H1 (cell line): Measurements from ENCODE around the gene ENOSF1. TPM values are rescaled to one million over a fixed set of nuclear protein-coding genes. Genes with fewer than 3 reads are reported as not detected.

Experiments used
- CTCF ChIP-seq, 3 experiments: IDR thresholded peaks; 1 replicate in 2 of 3; 2 replicates in 1 of 3; pipeline versions ENCODE4 v1.5.1 to v1.6.1; 2011; ENCODE audit warnings: low read length in 3 of 3, mild to moderate bottlenecking in 3 of 3, inconsistent platforms in 2 of 3, low read depth in 1 of 3, moderate library complexity in 1 of 3; ENCODE audit not compliant: insufficient read depth in 1 of 3; ENCODE audit errors: control extremely low read depth in 1 of 3
- FOSL1 ChIP-seq: IDR thresholded peaks from 2 replicates; pipeline ENCODE4 v1.6.1; 2011; ENCODE audit warnings: mild to moderate bottlenecking, low read depth, low read length, moderate library complexity; ENCODE audit not compliant: insufficient read depth
- polyA plus RNA-seq, 7 experiments: library from polyadenylated mRNA; depleted of rRNA in 3 of 7; stranded (reverse) in 5 of 7; unstranded in 2 of 7; fragments of >200 nt in 5 of 7; fragments of 200-250 nt in 2 of 7; gene quantifications; 1 replicate in 5 of 7; 2 replicates in 1 of 7; 4 replicates in 1 of 7; pipeline versions ENCODE4 v1.2.1 to v1.2.3, GENCODE V29; 2011 to 2013; ENCODE audit warnings: missing spikeins in 2 of 7, mixed read lengths in 2 of 7
- total RNA-seq: library from RNA; stranded (reverse); fragmentation: NEBNext Ultra II Directional; extraction: Animal tissue kit (Norgen Biotek cat#: 25700); gene quantifications from 2 replicates; pipeline ENCODE4 v1.2.1, GENCODE V29; 2021

ENOSF1 gene
- total and polyA plus RNA-seq, 2 of the 8 experiments (the other 6 are each of a cell fraction or from before 2014, with no cell fraction given), result 15.4 to 26.4 TPM

- no peak for TF ChIP-seq FOSL1
- no peak for TF ChIP-seq CTCF (IDR thresholded peaks at IDR 0.05; ENCODE audit: control extremely low read depth in 1 of 3, insufficient read depth in 1 of 3, low read depth in 1 of 3, low read length in 3 of 3)
Observed at GRCh38 chr18:692824-693223, 19.6 kb downstream of the ENOSF1 start (continued).
